GM12891 (cell line): ENCODE measurements around the gene RBM19.

ENCODE experiments used
- PAX5 ChIP-seq: IDR thresholded peaks from 2 replicates; pipeline ENCODE4 v1.6.1; 2011; ENCODE audit warnings: low read length, moderate library complexity, mild to moderate bottlenecking; ENCODE audit not compliant: insufficient read depth, severe bottlenecking
- POLR2A ChIP-seq: IDR thresholded peaks from 2 replicates; pipeline ENCODE4 v1.6.1; 2011; ENCODE audit warnings: low read depth, low read length, control low read depth
- POLR2AphosphoS5 ChIP-seq: IDR thresholded peaks from 2 replicates; pipeline ENCODE4 v1.6.1; 2011; ENCODE audit warnings: low read depth, low read length, control low read depth
- POU2F2 ChIP-seq: IDR thresholded peaks from 2 replicates; pipeline ENCODE4 v1.6.1; 2011; ENCODE audit warnings: low read depth, mild to moderate bottlenecking, control low read depth, low read length, moderate library complexity
- SPI1 ChIP-seq: IDR thresholded peaks from 2 replicates; pipeline ENCODE4 v1.6.1; 2011; ENCODE audit warnings: low read depth, low read length, control low read depth
- TAF1 ChIP-seq: IDR thresholded peaks from 2 replicates; pipeline ENCODE4 v1.6.1; 2011; ENCODE audit warnings: low read depth, low read length, control low read depth

DNA sequence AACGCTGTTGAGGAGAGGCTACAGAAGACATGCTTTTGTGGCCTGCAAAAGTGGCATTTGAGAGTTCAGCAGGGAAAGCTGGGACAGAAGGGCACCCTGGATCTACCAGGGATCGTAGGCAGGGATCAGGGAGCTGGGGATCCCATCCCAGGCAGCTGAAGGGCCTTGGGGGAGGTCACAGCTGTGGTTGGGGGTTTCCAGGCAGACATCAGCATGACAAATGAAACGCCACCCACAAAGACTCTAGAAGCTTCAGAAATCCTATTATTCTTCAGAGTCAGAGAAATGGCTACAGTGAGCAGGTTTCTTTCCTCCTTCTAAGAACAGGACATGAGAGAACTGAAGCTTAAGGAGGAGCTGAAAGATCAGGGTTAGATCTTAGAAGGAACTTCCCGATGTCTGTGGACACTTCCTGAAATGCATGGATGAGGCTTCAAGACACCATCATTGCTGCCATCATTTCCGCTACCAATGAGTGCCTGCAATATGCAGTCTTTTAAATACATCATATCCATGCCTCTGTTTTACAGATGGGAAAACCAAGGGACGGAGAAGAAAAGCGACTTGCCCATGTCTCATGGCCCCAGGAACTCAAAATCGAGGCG, 104.3 kb downstream of the RBM19 start:
- TF ChIP-seq POLR2A: no peak
- no peak for TF ChIP-seq TAF1
- no peak for TF ChIP-seq PAX5
- TF ChIP-seq POLR2AphosphoS5: no peak
- TF ChIP-seq SPI1: no peak
- no peak for TF ChIP-seq POU2F2
